ENCODE measurements around the gene CDK5R1.

Gene CDK5R1

GRCh38 chr17:32490101-32490482 is 3.3 kb downstream of the CDK5R1 start:
- no peak for DNase-seq (ENCODE audit: low spot score)
- Histone ChIP-seq H3K4me1 (ENCODE audit: insufficient read depth, poor library complexity, severe bottlenecking) (no peaks in the 10 kb centered on the region), H3K27me3 (ENCODE audit: insufficient read depth, poor library complexity, severe bottlenecking) (no peaks in the 10 kb centered on the region), H3K9me3 (ENCODE audit: severe bottlenecking) (no peaks in the 10 kb centered on the region), H3K36me3 (ENCODE audit: low read depth) (peaks cover 13% of the 10 kb centered on the region), H3K27ac (ENCODE audit: poor library complexity, severe bottlenecking) (no peak overlapping the region), H3K4me3 (ENCODE audit: severe bottlenecking) (no peak overlapping the region)
- no peak for TF ChIP-seq CTCF (IDR thresholded peaks at IDR 0.05; ENCODE audit: poor library complexity, severe bottlenecking)
- ATAC-seq (ENCODE audit: low read depth), result no peak

GRCh38 chr17:32491371-32492263 is 4.8 kb downstream of the CDK5R1 start:
- H3K36me3 ChIP-seq (ENCODE audit: low read depth), result peaks cover 13% of the 10 kb centered on the region
- H3K4me3 ChIP-seq (ENCODE audit: severe bottlenecking), result no peak overlapping the region
- peak overlapping the region; percentile 4 for H3K27ac ChIP-seq (ENCODE audit: poor library complexity, severe bottlenecking)
- no peaks in the 10 kb centered on the region for H3K27me3 ChIP-seq (ENCODE audit: insufficient read depth, poor library complexity, severe bottlenecking)
- peaks cover 6% of the 10 kb centered on the region for H3K4me1 ChIP-seq (ENCODE audit: insufficient read depth, poor library complexity, severe bottlenecking)
- ATAC-seq (ENCODE audit: low read depth), result no peak
- H3K9me3 ChIP-seq (ENCODE audit: severe bottlenecking), result no peaks in the 10 kb centered on the region
- DNase-seq (ENCODE audit: low spot score), result no peak
- no peak for TF ChIP-seq CTCF (IDR thresholded peaks at IDR 0.05; ENCODE audit: poor library complexity, severe bottlenecking)

- no peak for DNase-seq (ENCODE audit: low spot score)
- no peak for ATAC-seq (ENCODE audit: low read depth)
- Histone ChIP-seq H3K9me3 (ENCODE audit: severe bottlenecking) (no peaks in the 10 kb centered on the region), H3K27me3 (ENCODE audit: insufficient read depth, poor library complexity, severe bottlenecking) (no peaks in the 10 kb centered on the region), H3K4me1 (ENCODE audit: insufficient read depth, poor library complexity, severe bottlenecking) (peaks cover 12% of the 10 kb centered on the region), H3K27ac (ENCODE audit: poor library complexity, severe bottlenecking) (peak overlapping the region; percentile 4), H3K4me3 (ENCODE audit: severe bottlenecking) (no peak overlapping the region), H3K36me3 (ENCODE audit: low read depth) (peaks cover 13% of the 10 kb centered on the region)
- TF ChIP-seq CTCF (IDR thresholded peaks at IDR 0.05; ENCODE audit: poor library complexity, severe bottlenecking), result no peak
Observed at GRCh38 chr17:32492264-32492589, 5.4 kb downstream of the CDK5R1 start.

- no peak for TF ChIP-seq CTCF (IDR thresholded peaks at IDR 0.05; ENCODE audit: poor library complexity, severe bottlenecking)
- Histone ChIP-seq H3K9me3 (ENCODE audit: severe bottlenecking) (no peaks in the 10 kb centered on the region), H3K4me3 (ENCODE audit: severe bottlenecking) (no peak overlapping the region), H3K36me3 (ENCODE audit: low read depth) (peaks cover 13% of the 10 kb centered on the region), H3K27ac (ENCODE audit: poor library complexity, severe bottlenecking) (peak overlapping the region; percentile 4), H3K27me3 (ENCODE audit: insufficient read depth, poor library complexity, severe bottlenecking) (no peaks in the 10 kb centered on the region), H3K4me1 (ENCODE audit: insufficient read depth, poor library complexity, severe bottlenecking) (peaks cover 15% of the 10 kb centered on the region)
- ATAC-seq (ENCODE audit: low read depth), result no peak
- DNase-seq (ENCODE audit: low spot score), result no peak
Observed at GRCh38 chr17:32492648-32493289, 6.0 kb downstream of the CDK5R1 start.

GRCh38 chr17:32493571-32493970 is 6.8 kb downstream of the CDK5R1 start:
- Histone ChIP-seq H3K4me1 (ENCODE audit: insufficient read depth, poor library complexity, severe bottlenecking) (peaks cover 15% of the 10 kb centered on the region), H3K9me3 (ENCODE audit: severe bottlenecking) (no peaks in the 10 kb centered on the region), H3K36me3 (ENCODE audit: low read depth) (peaks cover 6% of the 10 kb centered on the region; the same call in 1 of the 2 replicates), H3K27ac (ENCODE audit: poor library complexity, severe bottlenecking) (no peak overlapping the region), H3K4me3 (ENCODE audit: severe bottlenecking) (no peak overlapping the region), H3K27me3 (ENCODE audit: insufficient read depth, poor library complexity, severe bottlenecking) (no peaks in the 10 kb centered on the region)
- DNase-seq (ENCODE audit: low spot score) (no peak), ATAC-seq (ENCODE audit: low read depth) (no peak)
- TF ChIP-seq CTCF (IDR thresholded peaks at IDR 0.05; ENCODE audit: poor library complexity, severe bottlenecking), result no peak
